NCI-H2029 (cell line): Measurements from ENCODE around the gene ATOH8.

Experiments used
- DNase-seq: peaks from one replicate; lab custom pipeline; 2025; lab: John Stamatoyannopoulos, UW

The ATOH8 gene

DNA sequence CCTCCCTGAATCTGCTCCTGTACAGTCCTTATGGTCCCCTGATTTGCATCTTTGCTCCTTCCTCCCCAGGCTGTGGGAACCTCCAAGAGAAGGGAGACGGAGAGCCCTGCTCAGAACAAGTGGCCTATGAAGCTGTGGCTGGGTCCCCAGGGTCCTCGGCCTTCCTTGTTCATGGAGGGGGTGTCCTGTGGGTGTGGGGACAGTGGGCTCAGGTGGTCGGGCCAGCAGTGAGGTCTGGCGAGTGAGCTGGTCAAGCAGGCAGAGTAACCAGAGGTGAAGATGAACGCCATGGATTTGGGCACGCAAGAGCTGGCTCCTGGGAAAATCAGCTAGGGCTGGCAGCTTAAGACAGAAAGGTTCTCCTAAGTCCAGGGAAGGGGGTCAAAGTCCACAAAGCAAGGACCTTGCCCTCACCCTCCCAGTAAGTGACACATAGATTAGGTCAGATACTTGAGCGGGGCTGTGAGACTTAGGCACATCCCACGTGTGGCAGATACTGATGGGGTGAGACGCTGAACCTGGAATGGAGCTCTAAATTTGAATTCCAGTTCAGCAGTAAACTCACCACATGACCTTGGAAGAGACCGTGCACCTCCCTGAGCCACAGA lies 34.8 kb upstream of the ATOH8 start:
- DNase-seq = no peak

DNA sequence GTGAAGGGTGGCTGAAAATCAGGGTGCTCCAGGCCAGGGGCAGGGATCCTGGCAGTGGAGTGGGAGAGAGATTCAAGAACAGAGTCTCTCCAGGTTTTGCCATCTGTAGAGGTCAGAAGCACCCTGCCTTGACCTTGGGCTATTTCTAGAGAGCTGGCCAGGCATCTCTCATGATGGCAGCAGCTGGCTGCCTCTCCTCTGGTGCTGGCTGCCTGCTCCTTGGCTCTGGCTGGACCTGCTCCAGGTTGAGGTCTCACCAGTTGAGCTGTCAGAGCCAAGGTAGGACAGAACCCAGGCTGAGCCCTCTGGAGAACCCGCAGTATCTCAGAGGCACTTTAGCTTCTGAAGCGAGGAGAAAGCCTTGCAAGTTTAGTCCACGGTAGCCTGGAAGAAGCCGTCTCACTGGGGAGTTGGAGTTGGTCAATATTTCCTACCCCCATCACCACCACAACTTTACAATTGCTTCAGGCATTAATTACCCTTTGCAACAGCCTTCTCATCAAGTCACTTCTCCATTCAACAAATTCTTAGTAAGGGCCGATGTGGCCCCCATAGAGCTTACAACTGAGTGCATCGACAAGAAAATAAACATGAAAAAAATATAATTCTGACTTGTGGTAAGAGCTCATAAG lies 34.1 kb upstream of the ATOH8 start:
- no peak for DNase-seq

- DNase-seq = no peak
These were observed 33.3 kb upstream of the ATOH8 start for GRCh38 chr2:85720533-85720932.

- no peak for DNase-seq
These were observed 32.1 kb upstream of the ATOH8 start for GRCh38 chr2:85721641-85722040.

GRCh38 chr2:85722519-85722918 lies 31.3 kb upstream of the ATOH8 start:
- DNase-seq = no peak

DNA sequence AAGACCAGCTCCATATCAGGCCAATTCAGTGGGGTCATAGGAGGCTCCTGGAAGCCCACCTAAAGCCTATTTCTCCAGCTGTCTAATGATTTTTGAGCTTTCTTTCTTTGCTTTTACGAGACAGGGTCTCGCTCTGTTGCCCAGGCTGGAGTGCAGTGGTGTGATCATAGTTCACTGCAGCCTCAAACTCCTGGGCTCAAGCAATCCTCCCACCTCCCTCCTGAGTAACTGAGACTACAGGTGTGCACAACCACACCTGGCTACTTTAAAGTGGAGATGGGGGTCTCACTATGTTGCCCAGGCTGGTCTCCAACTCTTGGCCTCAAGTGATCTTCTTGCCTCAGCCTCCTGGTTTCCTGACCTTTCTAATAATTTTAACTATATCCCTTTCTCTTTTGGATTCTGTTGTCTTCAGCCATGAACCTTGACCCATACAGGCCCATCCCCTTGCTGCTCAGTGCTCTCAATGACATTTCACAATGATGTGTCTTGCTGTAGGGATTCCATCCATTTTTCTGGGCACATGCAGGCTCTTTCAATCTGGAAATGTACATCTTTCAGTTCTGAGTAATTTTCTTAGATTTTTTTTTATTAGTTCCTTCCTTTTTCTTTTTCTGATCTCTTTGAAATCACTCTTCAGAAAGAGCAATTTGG lies 30.0 kb upstream of the ATOH8 start:
- DNase-seq = no peak

DNA sequence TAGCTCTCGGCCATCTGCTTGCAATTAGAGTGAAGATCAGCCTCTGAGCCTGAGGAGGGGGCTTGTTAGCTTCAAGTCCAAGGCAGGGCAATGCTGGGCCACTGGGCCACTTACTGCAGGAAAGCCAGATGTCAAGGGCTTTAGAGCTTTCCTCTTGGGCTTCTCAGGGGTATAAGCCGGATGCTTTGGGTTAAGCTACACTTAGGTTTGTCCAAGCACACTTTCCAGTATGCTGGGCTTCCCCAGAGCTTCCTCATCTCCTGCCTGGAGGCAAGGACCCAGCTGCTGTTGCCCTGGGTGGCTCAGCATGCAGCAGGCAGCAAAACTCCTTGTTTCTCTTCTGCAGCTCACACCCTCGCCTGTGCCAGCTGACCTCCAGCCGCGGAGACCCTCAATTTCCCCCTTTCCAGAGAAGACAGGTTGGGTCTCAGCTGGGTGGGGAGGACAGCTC lies 29.0 kb upstream of the ATOH8 start:
- DNase-seq = no peak

GRCh38 chr2:85725451-85725850 lies 28.3 kb upstream of the ATOH8 start:
- DNase-seq = no peak

DNA sequence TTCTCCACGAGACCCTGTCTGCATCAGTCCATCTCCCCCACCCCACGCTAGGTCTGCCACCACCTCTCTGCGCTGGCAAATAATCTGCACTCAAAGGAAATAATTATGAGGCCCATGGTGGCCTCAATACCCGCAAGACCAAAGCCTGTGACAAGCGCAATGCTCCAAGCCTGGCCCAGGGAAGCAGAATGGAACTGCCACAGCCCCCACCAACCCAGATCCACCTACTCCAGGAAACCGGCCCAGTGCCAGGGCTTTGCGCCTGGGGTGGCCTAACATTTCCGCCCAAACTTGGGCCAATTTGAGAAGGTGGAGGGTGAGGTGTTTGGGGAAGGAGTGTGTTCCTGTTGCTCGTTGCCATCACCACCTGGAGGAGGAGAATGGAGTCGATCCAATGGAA lies 26.0 kb upstream of the ATOH8 start:
- no peak for DNase-seq

GRCh38 chr2:85728342-85728741 lies 25.4 kb upstream of the ATOH8 start:
- DNase-seq = no peak

GRCh38 chr2:85728883-85729824 lies 24.6 kb upstream of the ATOH8 start:
- DNase-seq = peak; percentile 55

DNA sequence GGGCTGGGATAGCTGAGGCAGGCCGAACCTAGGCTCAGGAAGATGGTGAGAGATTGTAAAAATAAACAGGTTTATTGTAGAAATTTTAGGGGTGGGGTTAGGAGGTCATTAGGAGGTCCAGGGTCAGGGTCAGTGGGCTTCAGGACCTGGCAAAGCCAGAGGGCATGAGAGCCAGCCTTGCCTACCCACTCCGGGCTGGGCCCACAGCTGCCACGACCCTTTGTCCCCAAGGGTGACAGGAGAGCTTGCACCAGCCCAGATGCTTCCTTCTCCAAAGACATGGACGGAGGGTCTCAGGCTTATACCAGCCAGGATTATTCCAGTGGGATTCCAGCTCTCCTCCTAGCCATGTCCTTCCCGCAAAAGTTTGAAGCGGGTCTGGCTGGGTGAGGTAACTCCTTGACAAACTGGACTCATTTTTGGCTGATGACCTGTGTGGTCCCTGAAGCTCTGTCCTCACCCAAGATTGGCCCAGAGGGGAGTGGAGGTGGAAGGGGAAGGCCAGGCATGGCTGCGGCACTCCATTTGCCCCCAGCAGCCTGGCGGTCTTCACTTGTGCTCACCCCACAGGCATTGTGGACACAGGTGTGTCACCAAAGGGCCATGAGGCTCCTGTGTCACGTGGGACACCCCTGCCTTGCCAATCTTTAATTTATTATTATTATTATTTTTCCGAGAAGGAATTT lies 23.8 kb upstream of the ATOH8 start:
- no peak for DNase-seq

DNA sequence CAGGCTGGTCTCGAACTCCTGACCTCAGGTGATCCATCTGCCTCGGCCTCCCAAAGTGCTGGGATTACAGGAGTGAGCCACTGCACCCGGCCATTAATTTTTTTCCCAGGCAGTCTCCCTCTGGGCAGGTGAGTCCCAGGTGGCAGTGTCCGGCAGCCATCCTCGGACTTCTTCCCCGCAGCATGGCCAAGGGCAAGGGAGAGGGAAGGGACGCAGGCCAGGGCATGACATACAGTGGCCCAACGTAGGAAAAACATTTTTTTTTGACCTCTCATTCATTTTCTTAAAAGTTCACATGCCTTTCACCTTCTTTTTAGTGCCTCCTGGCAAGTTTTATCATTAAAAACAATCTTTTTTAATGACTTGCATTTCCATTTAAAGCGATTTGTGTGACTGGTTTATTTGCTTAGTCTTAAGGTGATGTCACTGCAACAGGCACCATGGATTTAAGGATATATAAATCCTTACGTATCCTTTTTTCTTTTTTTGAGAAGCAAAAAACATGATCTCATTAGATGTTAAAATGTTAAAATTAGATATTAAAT lies 23.0 kb upstream of the ATOH8 start:
- DNase-seq = no peak

GRCh38 chr2:85731606-85732005 lies 22.2 kb upstream of the ATOH8 start:
- DNase-seq = no peak

- DNase-seq = no peak
These were observed 21.2 kb upstream of the ATOH8 start for GRCh38 chr2:85732467-85733120.

DNA sequence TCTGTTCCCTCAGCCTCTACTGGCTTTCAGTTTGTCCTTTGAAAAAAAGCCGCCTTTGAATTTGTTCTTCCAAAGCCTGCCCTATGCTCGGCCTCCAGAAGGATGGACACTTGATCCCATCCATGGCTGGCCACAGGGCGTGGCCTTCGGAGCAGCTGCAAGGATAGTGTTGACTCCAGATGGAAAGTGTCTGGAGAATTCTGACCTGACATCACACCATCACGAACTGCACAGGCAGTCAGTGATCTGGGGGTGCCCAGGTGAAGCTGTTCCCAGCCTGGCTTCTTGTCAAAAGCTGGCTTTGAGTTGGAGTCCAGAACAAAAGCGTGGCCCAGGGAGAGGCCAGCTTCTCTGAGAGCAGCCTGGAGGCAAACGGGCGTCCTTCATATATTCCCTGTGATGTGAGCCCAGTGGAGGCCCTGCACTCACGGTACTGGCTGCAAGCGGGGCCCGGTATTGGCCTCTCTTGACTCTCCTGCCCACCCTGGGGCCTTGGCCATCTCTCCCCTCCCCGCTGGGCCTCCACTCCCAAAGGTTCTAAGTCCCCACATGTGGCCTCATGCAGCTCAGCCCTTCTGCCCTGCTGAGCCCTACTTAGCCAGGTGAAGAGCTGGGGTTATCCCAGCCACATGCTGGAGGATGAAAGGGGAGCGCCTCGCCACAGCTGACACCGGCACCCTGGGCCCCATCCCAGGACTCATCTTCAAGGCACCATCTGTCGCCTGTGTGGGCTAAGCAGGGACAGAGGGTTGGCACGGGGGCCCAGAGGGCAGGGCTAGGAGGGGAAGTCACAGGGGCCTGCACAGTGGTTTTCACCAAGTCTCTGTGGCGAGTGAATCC lies 20.4 kb upstream of the ATOH8 start:
- DNase-seq = no peak

DNA sequence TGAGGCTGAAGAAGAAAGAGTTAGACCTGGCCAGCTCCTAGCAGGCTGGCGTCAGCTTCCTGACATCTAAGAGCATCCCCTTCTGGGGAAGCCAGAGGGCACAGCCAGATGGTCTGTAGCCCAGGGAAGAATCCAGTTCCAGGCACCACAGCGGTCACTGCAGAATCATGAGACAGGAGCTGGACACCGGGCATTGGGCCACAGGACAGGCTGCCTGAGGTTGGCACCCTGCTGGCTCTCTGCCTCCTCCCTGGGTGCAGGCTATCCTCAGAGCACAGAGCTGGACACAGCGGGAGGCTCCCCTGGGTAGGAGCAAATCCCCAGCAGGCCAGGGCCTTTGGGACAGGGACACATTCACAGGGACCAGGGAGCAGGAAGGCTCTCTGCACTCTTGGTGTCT lies 19.8 kb upstream of the ATOH8 start:
- DNase-seq = no peak

- DNase-seq = no peak
These were observed 18.7 kb upstream of the ATOH8 start for GRCh38 chr2:85734942-85735608.

DNA sequence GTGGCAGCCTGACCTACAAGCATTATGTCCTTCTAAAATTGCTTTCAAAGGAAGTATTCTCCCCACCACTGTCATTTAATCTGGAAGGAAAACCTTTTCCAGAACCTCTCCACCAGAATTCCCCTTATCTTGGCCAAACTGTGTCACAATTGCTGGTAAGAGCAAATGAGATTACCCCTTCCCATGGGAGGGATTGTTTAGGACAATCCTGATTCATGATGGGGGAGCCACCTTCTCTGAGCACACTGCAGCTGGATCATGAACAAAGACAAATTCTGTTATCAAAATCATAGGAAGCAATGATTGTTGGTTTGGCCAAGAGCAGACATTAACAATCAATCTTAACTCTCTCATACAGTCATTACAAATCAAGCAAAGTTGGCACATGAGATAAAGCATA lies 18.1 kb upstream of the ATOH8 start:
- no peak for DNase-seq
